Measurements from ENCODE around the gene HUS1. TPM values are rescaled to one million over a fixed set of nuclear protein-coding genes. Genes with fewer than 3 reads are reported as not detected.
"Not testable (repeated sequence)": the region's sequence is repeated elsewhere in the genome, so short reads cannot be mapped to it uniquely, and the experiment has no call there.

HUS1 gene
- total RNA-seq, 1 donor from 2014 or later = 10.3 TPM

GRCh38 chr7:48009954-48010353, 30.5 kb upstream of the HUS1 start:
- TF ChIP-seq CTCF (conservative IDR thresholded peaks at IDR 0.05; ENCODE audit: low read depth, low read length) = no peak
- no peak for DNase-seq (ENCODE audit: low read depth)
- no peak overlapping the region for H3K4me3 ChIP-seq (ENCODE audit: low read depth, low read length)

- TF ChIP-seq CTCF (conservative IDR thresholded peaks at IDR 0.05; ENCODE audit: low read depth, low read length) = no peak
- DNase-seq (ENCODE audit: low read depth) = no peak
- H3K4me3 ChIP-seq (ENCODE audit: low read depth, low read length) = no peak overlapping the region
Observed at GRCh38 chr7:48009257-48009656, 29.8 kb upstream of the HUS1 start.

GRCh38 chr7:48006866-48007265, 27.5 kb upstream of the HUS1 start:
- no peak for DNase-seq (ENCODE audit: low read depth)
- no peak for TF ChIP-seq CTCF (conservative IDR thresholded peaks at IDR 0.05; ENCODE audit: low read depth, low read length)
- H3K4me3 ChIP-seq (ENCODE audit: low read depth, low read length) = no peak overlapping the region

- DNase-seq (ENCODE audit: low read depth) = no peak
- H3K4me3 ChIP-seq (ENCODE audit: low read depth, low read length) = no peak overlapping the region
- TF ChIP-seq CTCF (conservative IDR thresholded peaks at IDR 0.05; ENCODE audit: low read depth, low read length) = no peak
Observed at GRCh38 chr7:48004638-48005037, 25.2 kb upstream of the HUS1 start.

GRCh38 chr7:48004032-48004431, 24.6 kb upstream of the HUS1 start:
- DNase-seq (ENCODE audit: low read depth) = no peak
- H3K4me3 ChIP-seq (ENCODE audit: low read depth, low read length) = no peak overlapping the region
- no peak for TF ChIP-seq CTCF (conservative IDR thresholded peaks at IDR 0.05; ENCODE audit: low read depth, low read length)

GRCh38 chr7:48000164-48000563, 20.7 kb upstream of the HUS1 start:
- not testable (repeated sequence) for DNase-seq (ENCODE audit: low read depth); H3K4me3 ChIP-seq (ENCODE audit: low read depth, low read length)

GRCh38 chr7:47999413-47999812, 20.0 kb upstream of the HUS1 start:
- no peak for TF ChIP-seq CTCF (conservative IDR thresholded peaks at IDR 0.05; ENCODE audit: low read depth, low read length)
- H3K4me3 ChIP-seq (ENCODE audit: low read depth, low read length) = no peak overlapping the region
- DNase-seq (ENCODE audit: low read depth) = no peak

GRCh38 chr7:47992446-47992845, 13.0 kb upstream of the HUS1 start:
- DNase-seq (ENCODE audit: low read depth) = no peak
- H3K4me3 ChIP-seq (ENCODE audit: low read depth, low read length) = no peak overlapping the region
- peak; percentile 17 for TF ChIP-seq CTCF (conservative IDR thresholded peaks at IDR 0.05; ENCODE audit: low read depth, low read length)
